Testis (tissue), 3 donors: ENCODE data around the gene CBR4. TPM values are rescaled to one million over a fixed set of nuclear protein-coding genes. Genes with fewer than 3 reads are reported as not detected.

Experiments
- DNase-seq: peaks from one replicate; pipeline ENCODE4 v3.0.0-alpha.2; 2019
- H3K27ac ChIP-seq, 2 donors: fragments of 200-600 bp; sonication (generic); one replicate each; pipeline ENCODE4 v1.5.1; 2019
- H3K27me3 ChIP-seq: fragments of 200-600 bp; sonication (generic); one replicate; pipeline ENCODE4 v1.5.1; 2019
- H3K36me3 ChIP-seq: fragments of 200-600 bp; sonication (generic); one replicate; pipeline ENCODE4 v1.5.1; 2017; ENCODE audit warnings: low read depth; ENCODE audit errors: missing control alignments
- H3K4me1 ChIP-seq: fragments of 200-600 bp; sonication (generic); one replicate; pipeline ENCODE4 v1.5.1; 2019
- H3K4me3 ChIP-seq, 2 donors: fragments of 200-600 bp; sonication (generic); one replicate each; pipeline ENCODE4 v1.5.1; 2017 to 2019
- H3K9me3 ChIP-seq: fragments of 200-600 bp; sonication (generic); one replicate; pipeline ENCODE4 v1.5.1; 2017
- CTCF ChIP-seq, 3 experiments: fragments of 450-650 bp in 2 of 3; fragments of 200-600 bp in 1 of 3; sonication (generic) in 1 of 3; IDR thresholded peaks; one replicate each; pipeline ENCODE4 v1.5.1; 2016 to 2019; ENCODE audit warnings: antibody characterized with exemption in 3 of 3, mild to moderate bottlenecking in 2 of 3, moderate library complexity in 1 of 3
- POLR2A ChIP-seq: fragments of 450-650 bp; IDR thresholded peaks from one replicate; pipeline ENCODE4 v1.6.1; 2017; ENCODE audit warnings: antibody characterized with exemption, mild to moderate bottlenecking, moderate library complexity
- WGBS, 2 donors: methylation state at CpG; one replicate each; pipeline ENCODE4 v1.1.5; 2018; 5-methylcytosine and 5-hydroxymethylcytosine counted together
- intact Hi-C: fragments of 100-400 bp; cut with DNase I; formaldehyde crosslinking; loops from one replicate; pipeline ENCODE4 v1.15.1; 2023; ENCODE audit warnings: low total_unique reads
- polyA plus RNA-seq: library from polyadenylated mRNA; stranded (reverse); fragments of 350-450 nt; fragmentation: Illumina TruSeq; extraction: RNeasy Lipid Tissue Mini Kit (QIAGEN cat#74804); gene quantifications from one replicate; pipeline ENCODE4 v1.2.3, GENCODE V29; 2014; ENCODE audit warnings: low read depth, low replicate concordance; ENCODE audit not compliant: insufficient read depth
- total RNA-seq, 2 donors: library from RNA; depleted of rRNA; stranded (reverse); fragments of >200 nt; gene quantifications; one replicate each; pipeline ENCODE4 v1.2.3, GENCODE V29; 2016

CBR4 gene
- total and polyA plus RNA-seq, 3 donors from 2014 or later, result 14.0 to 36.4 (median 27.7) TPM

DNA sequence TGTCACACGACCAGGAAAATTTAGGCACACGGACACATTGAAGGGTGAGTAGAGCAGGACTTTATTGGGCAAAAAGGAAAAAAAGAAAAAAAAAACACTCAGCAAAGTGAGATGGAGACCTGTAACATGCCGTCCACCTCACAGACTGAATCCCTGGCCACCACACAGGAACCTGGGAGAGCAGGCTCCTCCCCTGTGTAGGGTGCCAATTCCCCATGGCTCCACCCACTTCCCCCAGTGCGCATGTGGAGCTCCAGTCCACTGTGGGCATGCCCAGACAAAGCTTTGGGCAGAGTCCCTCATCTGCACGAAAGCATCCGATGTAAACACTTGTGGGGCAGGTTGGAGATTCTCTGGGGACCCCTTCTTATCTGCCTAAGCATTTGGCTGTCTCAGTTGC, 23.6 kb upstream of the CBR4 start:
- WGBS, 2 donors, result 70 to 79% methylated on average over 6 of the region's 6 CpGs

DNA sequence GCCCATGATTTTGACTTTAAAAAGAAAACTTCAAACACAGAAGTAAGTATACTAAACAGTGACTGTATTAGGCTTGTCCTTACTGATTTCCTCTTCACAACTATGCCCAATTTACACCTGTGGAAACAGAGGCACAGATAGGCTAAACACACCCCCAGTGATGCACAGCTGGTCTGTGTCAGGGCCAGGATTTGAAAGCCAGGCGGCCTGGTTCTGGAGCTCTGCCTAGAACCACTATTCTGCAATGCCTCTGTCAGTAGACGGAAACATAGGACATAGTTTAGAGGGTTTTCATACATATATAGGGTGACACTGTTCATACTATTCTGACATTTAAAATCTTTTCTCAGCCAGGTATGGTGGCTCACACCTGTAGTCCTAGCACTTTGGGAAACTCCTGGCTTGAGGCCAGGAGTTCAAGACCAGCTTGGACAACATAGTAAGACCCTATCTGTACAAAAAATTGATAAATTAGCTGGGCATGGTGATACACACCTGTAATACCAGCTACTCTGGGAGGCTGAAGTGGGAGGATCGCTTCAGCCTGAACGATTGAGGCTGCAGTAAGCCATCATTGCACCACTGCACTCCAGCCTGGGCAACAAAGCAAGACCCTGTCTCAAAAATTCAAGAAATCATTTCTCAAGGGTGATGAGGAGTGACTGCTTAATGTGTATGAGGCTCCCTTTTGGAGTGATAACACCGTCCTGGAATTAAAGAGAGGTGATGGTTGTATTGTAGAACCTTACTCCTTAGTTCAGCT, 23.0 kb upstream of the CBR4 start:
- Histone ChIP-seq H3K4me3 (no peak overlapping the region), H3K36me3 (no peaks in the 10 kb centered on the region), H3K27ac (no peak overlapping the region), H3K9me3 (no peaks in the 10 kb centered on the region), H3K27me3 (no peaks in the 10 kb centered on the region), H3K4me1 (no peaks in the 10 kb centered on the region)
- TF ChIP-seq CTCF (IDR thresholded peaks at IDR 0.05), result no peak
- TF ChIP-seq POLR2A, result no peak
- intact Hi-C loops, result no loop called here
- WGBS, 2 donors, result 90 to 92% methylated on average over 5 of the region's 5 CpGs
- DNase-seq, result no peak

More for the DNA sequence above, 23.6 kb upstream of the CBR4 start:
- Histone ChIP-seq H3K27me3 (no peaks in the 10 kb centered on the region), H3K4me1 (no peaks in the 10 kb centered on the region), H3K9me3 (no peaks in the 10 kb centered on the region), H3K36me3 (no peaks in the 10 kb centered on the region), H3K4me3 (no peak overlapping the region), H3K27ac (no peak overlapping the region)
- intact Hi-C loops, result no loop called here
- TF ChIP-seq POLR2A (no peak), CTCF (IDR thresholded peaks at IDR 0.05) (no peak)
- no peak for DNase-seq

DNA sequence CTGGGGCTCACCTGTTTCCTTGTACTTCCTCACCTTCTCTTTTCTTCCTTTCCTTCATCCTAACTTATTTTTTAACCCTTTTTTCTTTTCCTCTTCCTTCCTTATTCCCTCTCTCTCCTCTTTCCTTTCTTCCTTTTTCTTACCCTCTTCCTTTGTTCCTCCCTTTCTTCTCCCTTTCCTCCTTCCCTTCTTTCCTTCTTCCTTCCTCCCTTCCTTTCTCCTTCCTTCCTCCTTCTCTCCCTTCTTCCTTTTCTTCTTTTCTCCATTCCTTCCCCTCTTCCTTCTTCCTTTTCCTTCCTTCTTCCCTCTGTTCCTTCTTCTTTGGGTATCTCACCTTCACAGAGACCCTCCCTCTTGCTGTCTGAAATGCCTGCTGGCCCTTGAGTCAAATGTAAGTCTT, 22.1 kb upstream of the CBR4 start:
- H3K4me3 ChIP-seq, result no peak overlapping the region
- no peak for DNase-seq
- no peaks in the 10 kb centered on the region for H3K9me3 ChIP-seq
- no peaks in the 10 kb centered on the region for H3K27me3 ChIP-seq
- H3K36me3 ChIP-seq, result no peaks in the 10 kb centered on the region
- H3K4me1 ChIP-seq, result no peaks in the 10 kb centered on the region
- intact Hi-C loops, result no loop called here
- no peak overlapping the region for H3K27ac ChIP-seq
- no peak for TF ChIP-seq POLR2A
- TF ChIP-seq CTCF (IDR thresholded peaks at IDR 0.05), result no peak

- DNase-seq, result no peak
- peak overlapping the region in 1 of 2 donors; percentile 13 for H3K4me3 ChIP-seq
- H3K36me3 ChIP-seq, result no peaks in the 10 kb centered on the region
- 74 to 87% methylated on average over 10 to 15 of the region's 15 CpGs for WGBS, 2 donors
- TF ChIP-seq CTCF (IDR thresholded peaks at IDR 0.05) (no peak), POLR2A (no peak)
- no peaks in the 10 kb centered on the region for H3K9me3 ChIP-seq
- H3K27me3 ChIP-seq, result no peaks in the 10 kb centered on the region
- intact Hi-C loops, result no loop called here
- no peak overlapping the region for H3K27ac ChIP-seq
- H3K4me1 ChIP-seq, result no peaks in the 10 kb centered on the region
These were observed 21.3 kb upstream of the CBR4 start for GRCh38 chr4:169031392-169031791.

DNA sequence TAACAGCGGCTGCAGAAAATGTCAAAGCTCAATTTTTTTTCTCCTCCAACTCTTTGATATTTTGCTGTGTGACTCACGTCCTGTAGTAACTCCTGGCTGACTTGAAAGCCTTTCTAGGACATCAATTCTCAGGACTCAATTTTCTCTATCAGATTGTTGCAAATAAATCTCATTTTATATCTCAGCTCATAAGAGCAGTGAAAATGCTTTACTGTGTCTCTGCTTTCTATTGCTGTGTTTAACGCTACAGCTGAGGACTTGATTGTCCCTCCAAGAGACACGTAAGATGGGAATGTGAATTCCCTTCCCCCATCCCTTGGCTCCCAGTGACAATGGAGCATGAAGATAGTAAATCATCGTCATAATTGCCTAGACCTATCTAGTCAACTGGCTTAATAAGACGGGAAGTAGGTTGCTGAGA, 20.5 kb upstream of the CBR4 start:
- intact Hi-C loops, result no loop called here
- Histone ChIP-seq H3K9me3 (no peaks in the 10 kb centered on the region), H3K4me3 (peak overlapping the region in 1 of 2 donors; percentile 13), H3K27ac (no peak overlapping the region), H3K27me3 (no peaks in the 10 kb centered on the region), H3K4me1 (no peaks in the 10 kb centered on the region), H3K36me3 (no peaks in the 10 kb centered on the region)
- no peak for DNase-seq
- 41 to 55% methylated on average over 6 of the region's 6 CpGs for WGBS, 2 donors
- TF ChIP-seq POLR2A (no peak), CTCF (IDR thresholded peaks at IDR 0.05) (no peak)
